Heart left ventricle (tissue), 13 donors: ENCODE data around the gene NUDT8.

Experiments used
- POLR2A ChIP-seq, 2 donors: fragments of 450-650 bp; IDR thresholded peaks; one replicate each; pipeline ENCODE4 v1.6.1; 2017; ENCODE audit warnings: antibody characterized with exemption in 2 of 2, mild to moderate bottlenecking in 2 of 2, moderate library complexity in 2 of 2
- TF ChIP-seq, protein P1 (sequence below), 12 donors: fragments of 200-600 bp; sonication (generic) in 4 of 12; IDR thresholded peaks; one replicate each; pipeline versions ENCODE4 v1.5.0 to v1.8.0; 2018 to 2022; ENCODE audit warnings: antibody characterized with exemption in 12 of 12, mild to moderate bottlenecking in 5 of 12
- donor health status: ischemic (EF 13 %, LVEDD 7.1; RV severe dilation, severe dysfunction).
- donor health status: DM: no; HTN: yes; CAD: no.
- donor health status: DM: no; HTN: no; CAD: no.
- donor health status: ischemic (EF 25% LVEDD 6.9; RV normal size, moderate dysfunction).
- donor health status: ischemic (EF 25% LVEDD 5.7; RV mildly dilated, moderate dysfunction).
- donor health status: ischemic (EF 35%, LVEDD 5.7; RV mildly dilated, moderate dysfunction).
- donor health status: nonischemic (EF 11% LVEDD 7.7; RV severe dilation, severe dysfunction).
- donor health status: DM: yes; HTN: yes; CAD: no.
- donor health status: PGD.
- donor health status: ischemic (EF 29% LVEDD 5.4; RV normal size, mild dysfunction).
- donor health status: nonischemic (EF 23%, LVEDD 6.1; RV moderate dilation, normal function).

GRCh38 chr11:67674442-67674871 is 44.7 kb upstream of the NUDT8 start, which contains the start of gene ALDH3B2:
- TF ChIP-seq, protein P1, sequence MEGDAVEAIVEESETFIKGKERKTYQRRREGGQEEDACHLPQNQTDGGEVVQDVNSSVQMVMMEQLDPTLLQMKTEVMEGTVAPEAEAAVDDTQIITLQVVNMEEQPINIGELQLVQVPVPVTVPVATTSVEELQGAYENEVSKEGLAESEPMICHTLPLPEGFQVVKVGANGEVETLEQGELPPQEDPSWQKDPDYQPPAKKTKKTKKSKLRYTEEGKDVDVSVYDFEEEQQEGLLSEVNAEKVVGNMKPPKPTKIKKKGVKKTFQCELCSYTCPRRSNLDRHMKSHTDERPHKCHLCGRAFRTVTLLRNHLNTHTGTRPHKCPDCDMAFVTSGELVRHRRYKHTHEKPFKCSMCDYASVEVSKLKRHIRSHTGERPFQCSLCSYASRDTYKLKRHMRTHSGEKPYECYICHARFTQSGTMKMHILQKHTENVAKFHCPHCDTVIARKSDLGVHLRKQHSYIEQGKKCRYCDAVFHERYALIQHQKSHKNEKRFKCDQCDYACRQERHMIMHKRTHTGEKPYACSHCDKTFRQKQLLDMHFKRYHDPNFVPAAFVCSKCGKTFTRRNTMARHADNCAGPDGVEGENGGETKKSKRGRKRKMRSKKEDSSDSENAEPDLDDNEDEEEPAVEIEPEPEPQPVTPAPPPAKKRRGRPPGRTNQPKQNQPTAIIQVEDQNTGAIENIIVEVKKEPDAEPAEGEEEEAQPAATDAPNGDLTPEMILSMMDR (IDR thresholded peaks at IDR 0.05) = no peak
- no peak for TF ChIP-seq POLR2A (IDR thresholded peaks at IDR 0.05)
